H1 (cell line): Measurements from ENCODE around the gene CCNI2. TPM values are rescaled to one million over a fixed set of nuclear protein-coding genes. Genes with fewer than 3 reads are reported as not detected.

ENCODE experiments used
- SP1 ChIP-seq: IDR thresholded peaks from 2 replicates; pipeline ENCODE4 v1.6.1; 2011; ENCODE audit warnings: low read depth, low read length
- SRF ChIP-seq: IDR thresholded peaks from 2 replicates; pipeline ENCODE4 v1.6.1; 2011; ENCODE audit warnings: mild to moderate bottlenecking, low read depth, low read length, moderate library complexity
- TAF1 ChIP-seq: IDR thresholded peaks from 2 replicates; pipeline ENCODE4 v1.6.1; 2011; ENCODE audit warnings: mild to moderate bottlenecking, low read depth, low read length
- TEAD4 ChIP-seq: IDR thresholded peaks from 2 replicates; pipeline ENCODE4 v1.6.1; 2012; ENCODE audit warnings: low read depth, low read length, inconsistent platforms, mixed read lengths
- polyA plus RNA-seq, 7 experiments: library from polyadenylated mRNA; depleted of rRNA in 3 of 7; stranded (reverse) in 5 of 7; unstranded in 2 of 7; fragments of >200 nt in 5 of 7; fragments of 200-250 nt in 2 of 7; gene quantifications; 1 replicate in 5 of 7; 2 replicates in 1 of 7; 4 replicates in 1 of 7; pipeline versions ENCODE4 v1.2.1 to v1.2.3, GENCODE V29; 2011 to 2013; ENCODE audit warnings: missing spikeins in 2 of 7, mixed read lengths in 2 of 7
- total RNA-seq: library from RNA; stranded (reverse); fragmentation: NEBNext Ultra II Directional; extraction: Animal tissue kit (Norgen Biotek cat#: 25700); gene quantifications from 2 replicates; pipeline ENCODE4 v1.2.1, GENCODE V29; 2021
- TF ChIP-seq, protein P1 (sequence below): IDR thresholded peaks from 2 replicates; pipeline ENCODE4 v1.6.1; 2012; ENCODE audit warnings: inconsistent platforms

The CCNI2 gene
- total and polyA plus RNA-seq, 2 of the 8 experiments (the other 6 are each of a cell fraction or from before 2014, with no cell fraction given): 1.3 to 1.4 TPM

DNA sequence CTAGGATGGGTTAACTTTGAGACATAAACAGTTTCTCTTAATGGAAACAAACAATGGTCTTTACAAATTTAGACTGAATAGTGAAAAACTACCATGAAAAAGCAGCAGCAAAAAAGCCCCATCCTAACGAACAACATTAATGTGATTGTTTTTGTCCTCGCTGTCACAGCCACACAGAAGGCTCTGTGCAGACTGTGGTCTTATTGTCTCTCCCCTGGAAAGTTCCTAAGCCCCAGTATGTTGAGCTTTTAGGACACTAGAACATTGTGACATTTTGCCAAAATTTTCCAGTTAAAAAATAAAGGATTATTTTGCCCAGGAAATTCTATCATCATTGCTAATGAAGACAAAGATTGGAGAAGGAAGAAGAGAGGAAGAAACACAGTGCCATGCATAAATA lies 53.3 kb downstream of the CCNI2 start (continued):
- TF ChIP-seq, protein P1, sequence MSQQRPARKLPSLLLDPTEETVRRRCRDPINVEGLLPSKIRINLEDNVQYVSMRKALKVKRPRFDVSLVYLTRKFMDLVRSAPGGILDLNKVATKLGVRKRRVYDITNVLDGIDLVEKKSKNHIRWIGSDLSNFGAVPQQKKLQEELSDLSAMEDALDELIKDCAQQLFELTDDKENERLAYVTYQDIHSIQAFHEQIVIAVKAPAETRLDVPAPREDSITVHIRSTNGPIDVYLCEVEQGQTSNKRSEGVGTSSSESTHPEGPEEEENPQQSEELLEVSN: no peak
- no peak for TF ChIP-seq SRF
- TF ChIP-seq TEAD4: no peak
- no peak for TF ChIP-seq SP1
- TF ChIP-seq TAF1: no peak
- TF ChIP-seq, all 59 proteins: peak for 0
